ENCODE measurements around the gene CRYBA1. TPM values are rescaled to one million over a fixed set of nuclear protein-coding genes. Genes with fewer than 3 reads are reported as not detected.

CRYBA1 gene
- total and polyA plus RNA-seq, 2 of the 8 experiments (the other 6 are each of a cell fraction or from before 2014, with no cell fraction given) = not detected

DNA sequence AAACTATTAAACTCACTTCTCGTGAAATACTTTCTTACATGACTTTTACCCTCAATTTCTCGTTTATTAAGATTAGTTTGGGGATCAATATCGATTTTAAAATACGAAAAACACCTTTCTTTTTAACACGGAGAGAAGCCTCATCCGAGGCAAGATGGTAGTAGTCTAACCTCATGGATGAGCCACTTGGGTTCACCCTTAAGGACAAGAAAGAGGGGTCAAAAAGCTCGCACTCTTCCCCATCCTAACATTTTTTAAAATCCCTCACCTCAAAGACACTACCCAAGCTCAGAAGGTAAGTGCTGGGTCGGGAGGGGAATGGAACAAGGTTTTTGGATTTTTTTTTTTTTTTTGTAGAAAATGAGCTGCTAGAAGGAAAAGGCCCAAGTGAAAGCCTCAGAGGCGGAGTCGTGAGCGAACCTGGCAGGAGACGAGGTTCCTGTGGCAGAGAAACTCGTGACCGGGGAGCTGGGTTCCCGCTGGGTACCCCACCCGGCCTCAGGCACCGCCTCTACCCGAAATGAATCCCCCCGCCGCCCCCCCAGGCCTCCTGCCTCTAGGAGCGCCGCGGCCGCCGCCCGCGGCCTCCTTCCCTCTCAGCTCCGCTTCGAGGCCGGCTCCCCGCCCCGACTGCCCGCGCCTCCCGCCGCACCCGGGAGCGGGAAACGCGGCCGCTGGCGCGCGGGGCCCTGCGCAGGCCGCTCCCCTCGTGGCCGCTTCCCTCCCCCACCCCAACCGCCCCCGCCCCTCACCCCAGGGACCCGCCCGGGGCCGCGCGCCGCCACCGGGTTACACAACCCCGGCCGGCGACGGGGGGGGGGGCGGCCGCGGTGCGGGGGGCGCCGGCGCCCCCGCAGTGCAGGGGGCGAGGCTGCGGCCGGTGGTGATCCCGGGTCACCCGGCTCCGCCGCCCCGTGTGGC, 45.7 kb downstream of the CRYBA1 start:
- H2BK15ac ChIP-seq (ENCODE audit: low read length) = no peak overlapping the region
- no peak overlapping the region for H4K91ac ChIP-seq (replicated peaks; ENCODE audit: insufficient read length, low read length)
- no peak overlapping the region for H2AK5ac ChIP-seq (ENCODE audit: low read depth, low read length)
- H3K4me2 ChIP-seq (ENCODE audit: insufficient read depth in 1 of 2, low read depth in 2 of 2, low read length in 2 of 2) = peak overlapping the region; percentile 88 to 92
- no peak overlapping the region for H2BK120ac ChIP-seq (replicated peaks; ENCODE audit: low read depth, low read length)
- no peaks in the 10 kb centered on the region for H3K9me3 ChIP-seq (ENCODE audit: insufficient read depth in 2 of 2, low read depth in 1 of 2, low read length in 1 of 2)
- peaks cover 23% of the 10 kb centered on the region in 2 experiments for H4K20me1 ChIP-seq (replicated peaks in 1 of 2; ENCODE audit: control insufficient read depth in 1 of 2, insufficient read depth in 2 of 2, low read length in 2 of 2)
- H2AFZ ChIP-seq (ENCODE audit: low read length) = no peak overlapping the region
- no peak overlapping the region for H3K23ac ChIP-seq (ENCODE audit: insufficient read length)
- H3K36me3 ChIP-seq (ENCODE audit: control insufficient read depth in 2 of 4, insufficient read depth in 4 of 4, low read length in 3 of 4) = peaks cover 5 to 27% (median 6%) of the 10 kb centered on the region in 4 experiments; a peak in 6 of 8 replicates
- H3K79me2 ChIP-seq (ENCODE audit: control insufficient read depth in 1 of 2, insufficient read depth in 2 of 2, low read length in 2 of 2) = peaks cover 28 to 65% of the 10 kb centered on the region in 2 experiments
- peaks cover 2% of the 10 kb centered on the region; the same call in 1 of the 2 replicates for H3K23me2 ChIP-seq (ENCODE audit: low read depth, low read length)
- H3K4ac ChIP-seq (replicated peaks; ENCODE audit: insufficient read length, low read depth, low read length) = no peak overlapping the region
- CTCF ChIA-PET (ENCODE audit: partially characterized antibody) = interaction anchor here (0.6 to 3.4 kb wide), 10 partner anchors 13 to 169 kb away, joined by 3 to 23 read pairs (median 4); no protein-coding TSS in a partner anchor
- 4% methylated on average over 15 of the region's 77 CpGs; no CpG with 5 or more reads in 1 of the 2 experiments for WGBS, 2 experiments (ENCODE audit: extremely low coverage in 1 of 2, insufficient coverage in 1 of 2, insufficient read length in 1 of 2, insufficient replicate concordance in 2 of 2, low coverage in 1 of 2, low lambda C conversion rate in 2 of 2, missing lambda C conversion rate in 1 of 2)
- peak overlapping the region; percentile 24; the same call in 1 of the 2 replicates for H3K18ac ChIP-seq (ENCODE audit: extremely low read depth, low read length)
- no peak overlapping the region for H2BK12ac ChIP-seq (ENCODE audit: low read depth, low read length)
- H3K9ac ChIP-seq (replicated peaks in 1 of 4; ENCODE audit: extremely low read depth in 1 of 4, low read depth in 3 of 4, low read length in 3 of 4) = peak overlapping the region; percentile 81 to 98 (median 84)
- peak overlapping the region; percentile 92 for H3K56ac ChIP-seq (replicated peaks; ENCODE audit: insufficient read length, low read depth, low read length)
- no peak overlapping the region for H3K14ac ChIP-seq (ENCODE audit: insufficient read length)
- POLR2A ChIA-PET (ENCODE audit: partially characterized antibody) = interaction anchor here (0.6 to 7.1 kb wide), 29 partner anchors 11 to 1884 kb away, joined by 3 to 83 read pairs (median 3); no protein-coding TSS in a partner anchor
- DNase-seq (ENCODE audit: low read depth in 1 of 2, low spot score in 2 of 2) (peak in 1 of 2 experiments; percentile 61), FAIRE-seq (no peak)
- H3K27me3 ChIP-seq (replicated peaks in 1 of 4; ENCODE audit: control insufficient read depth in 3 of 4, extremely low read depth in 1 of 4, insufficient read depth in 3 of 4, low read length in 3 of 4) = no peaks in the 10 kb centered on the region
- no peak overlapping the region for H2BK5ac ChIP-seq (ENCODE audit: low read depth, low read length)
- no peaks in the 10 kb centered on the region for H3K79me1 ChIP-seq (ENCODE audit: low read depth, low read length)
- peak overlapping the region; percentile 95; the same call in 1 of the 2 replicates for H4K8ac ChIP-seq (ENCODE audit: extremely low read depth, insufficient read depth, low read length)
- peak overlapping the region; percentile 81 for H3K27ac ChIP-seq (ENCODE audit: low read depth, low read length)
- no peak overlapping the region for H2BK20ac ChIP-seq (ENCODE audit: low read length)
- peak overlapping the region; percentile 67 for H4K5ac ChIP-seq (ENCODE audit: insufficient read length, low read depth, low read length)
- peak overlapping the region; percentile 90 to 99 (median 96) for H3K4me3 ChIP-seq (ENCODE audit: extremely low read depth in 1 of 4, insufficient read depth in 2 of 4, low read depth in 3 of 4, low read length in 4 of 4)
- peaks cover 0 to 2% (median under 1%) of the 10 kb centered on the region in 4 experiments; a peak in 2 of 7 replicates for H3K4me1 ChIP-seq (replicated peaks in 1 of 4; ENCODE audit: control insufficient read depth in 3 of 4, insufficient read depth in 4 of 4, low read length in 3 of 4)
- TF ChIP-seq SIX5 (IDR thresholded peaks at IDR 0.05; ENCODE audit: low read depth, low read length) = no peak
- TF ChIP-seq NRF1 (IDR thresholded peaks at IDR 0.05; ENCODE audit: low read depth, low read length) = no peak
- TF ChIP-seq SRF (IDR thresholded peaks at IDR 0.05; ENCODE audit: low read depth, low read length) = no peak
- TF ChIP-seq POLR2A (IDR thresholded peaks at IDR 0.05; ENCODE audit: control extremely low read depth in 1 of 2, low read depth in 2 of 2, low read length in 2 of 2) = peak; percentile 19 to 57; a peak in 1 of 3 replicates
- peak; percentile 67 for TF ChIP-seq CHD1 (IDR thresholded peaks at IDR 0.05; ENCODE audit: low read depth, low read length)
- 0 out of 4 replicates have a peak, but pooled peaks of 1 of the 2 experiments have one; percentile 9 for TF ChIP-seq SIN3A (conservative IDR thresholded peaks at IDR 0.05 in 1 of 2, IDR thresholded peaks at IDR 0.05 in 1 of 2; ENCODE audit: low read depth in 1 of 2, low read length in 2 of 2)
- no peak; the same call in 1 of the 2 replicates for TF ChIP-seq PHF8 (conservative IDR thresholded peaks at IDR 0.05; ENCODE audit: low read depth, low read length)
- TF ChIP-seq TAF1 (IDR thresholded peaks at IDR 0.05; ENCODE audit: low read depth, low read length) = peak; percentile 45; the same call in 1 of the 2 replicates
- no peak for TF ChIP-seq MAFK (IDR thresholded peaks at IDR 0.05; ENCODE audit: low read depth, low read length)
- peak; percentile 67 for TF ChIP-seq KDM4A (IDR thresholded peaks at IDR 0.05; ENCODE audit: low read depth, low read length, severe bottlenecking)
- TF ChIP-seq BRCA1 (IDR thresholded peaks at IDR 0.05; ENCODE audit: low read depth, low read length) = no peak
